Fibroblast of villous mesenchyme (primary cell): ENCODE data around the gene PLEKHG4B. TPM values are rescaled to one million over a fixed set of nuclear protein-coding genes. Genes with fewer than 3 reads are reported as not detected.
"Not testable (repeated sequence)": the region's sequence is repeated elsewhere in the genome, so short reads cannot be mapped to it uniquely, and the experiment has no call there.

Source experiments
- DNase-seq: peaks from one replicate; pipeline ENCODE4 v3.0.0-alpha.2; 2010; ENCODE audit warnings: low read depth
- H3K4me3 ChIP-seq: 2 replicates; pipeline ENCODE4 v1.5.1; 2011; ENCODE audit warnings: low read depth, mild to moderate bottlenecking, low read length
- total RNA-seq: library from RNA; depleted of rRNA; stranded (reverse); fragments of >200 nt; gene quantifications from 2 replicates; pipeline ENCODE4 v1.2.3, GENCODE V29; 2012
- TF ChIP-seq, protein P1 (sequence below): IDR thresholded peaks from 2 replicates; pipeline ENCODE4 v1.5.1; 2012; ENCODE audit warnings: low read depth, mild to moderate bottlenecking, low read length; ENCODE audit not compliant: insufficient read depth

Gene PLEKHG4B
- total RNA-seq, 1 donor, result under 0.01 TPM

DNA sequence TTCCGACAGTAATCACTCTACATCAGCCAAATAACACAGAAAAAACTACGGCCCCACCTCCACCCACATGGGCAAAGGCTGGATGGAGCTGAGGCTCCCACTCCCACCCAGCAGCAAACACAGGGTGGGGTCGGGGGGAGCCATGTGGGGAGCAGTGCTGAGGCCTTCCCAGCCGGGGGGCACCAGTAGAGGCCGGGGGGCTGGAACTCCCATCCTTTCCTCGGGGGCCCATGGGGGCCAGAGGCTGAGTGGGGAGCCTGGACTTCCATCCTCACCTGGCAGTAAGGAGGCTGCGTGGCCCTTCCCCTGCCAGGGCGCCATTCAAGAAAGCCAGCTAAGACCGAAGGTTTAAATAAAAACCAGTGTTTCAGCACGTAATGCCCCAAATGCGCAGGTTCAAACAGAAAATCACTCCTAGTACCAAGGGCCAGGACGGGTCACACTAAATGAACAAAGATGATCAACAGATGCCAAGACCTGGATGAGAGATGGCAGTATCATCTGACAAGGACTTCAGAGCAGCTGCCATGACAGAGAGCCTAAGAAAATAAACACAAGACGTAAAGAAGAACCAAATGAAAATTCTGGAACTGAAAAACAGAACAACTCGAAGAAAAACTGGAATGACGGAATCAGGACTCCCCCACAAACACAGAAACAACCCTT is 116.6 kb downstream of the PLEKHG4B start:
- no peak overlapping the region for H3K4me3 ChIP-seq
- TF ChIP-seq, protein P1, sequence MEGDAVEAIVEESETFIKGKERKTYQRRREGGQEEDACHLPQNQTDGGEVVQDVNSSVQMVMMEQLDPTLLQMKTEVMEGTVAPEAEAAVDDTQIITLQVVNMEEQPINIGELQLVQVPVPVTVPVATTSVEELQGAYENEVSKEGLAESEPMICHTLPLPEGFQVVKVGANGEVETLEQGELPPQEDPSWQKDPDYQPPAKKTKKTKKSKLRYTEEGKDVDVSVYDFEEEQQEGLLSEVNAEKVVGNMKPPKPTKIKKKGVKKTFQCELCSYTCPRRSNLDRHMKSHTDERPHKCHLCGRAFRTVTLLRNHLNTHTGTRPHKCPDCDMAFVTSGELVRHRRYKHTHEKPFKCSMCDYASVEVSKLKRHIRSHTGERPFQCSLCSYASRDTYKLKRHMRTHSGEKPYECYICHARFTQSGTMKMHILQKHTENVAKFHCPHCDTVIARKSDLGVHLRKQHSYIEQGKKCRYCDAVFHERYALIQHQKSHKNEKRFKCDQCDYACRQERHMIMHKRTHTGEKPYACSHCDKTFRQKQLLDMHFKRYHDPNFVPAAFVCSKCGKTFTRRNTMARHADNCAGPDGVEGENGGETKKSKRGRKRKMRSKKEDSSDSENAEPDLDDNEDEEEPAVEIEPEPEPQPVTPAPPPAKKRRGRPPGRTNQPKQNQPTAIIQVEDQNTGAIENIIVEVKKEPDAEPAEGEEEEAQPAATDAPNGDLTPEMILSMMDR, result no peak
- no peak for DNase-seq

DNA sequence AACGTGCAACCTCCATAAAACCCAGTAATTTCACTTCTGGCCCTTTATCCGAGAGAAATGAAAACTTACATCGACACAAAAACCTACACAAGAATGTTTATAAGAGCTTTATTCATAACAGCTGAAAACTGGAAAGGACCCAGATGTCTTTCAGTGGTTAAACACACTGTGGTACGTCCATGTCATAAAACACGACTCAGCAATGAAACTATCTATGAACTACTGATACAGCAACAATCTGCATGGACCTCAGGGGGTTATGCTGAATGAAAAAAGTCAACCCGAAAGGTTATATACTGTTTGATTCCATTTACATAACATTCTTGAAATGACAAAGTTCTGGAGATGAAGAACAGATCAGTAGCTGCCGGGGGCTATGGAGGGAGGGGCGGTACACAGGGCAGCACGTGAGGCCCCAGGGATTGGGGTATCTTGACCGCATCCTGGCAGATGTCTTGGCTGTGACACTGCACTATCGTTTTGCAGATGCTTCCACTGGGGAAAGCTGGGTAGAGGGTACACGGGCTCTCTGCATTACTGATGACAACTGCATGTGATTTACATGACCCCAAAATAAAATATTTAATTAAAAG is 121.9 kb downstream of the PLEKHG4B start:
- TF ChIP-seq, protein P1, result no peak
- no peak for DNase-seq

DNA sequence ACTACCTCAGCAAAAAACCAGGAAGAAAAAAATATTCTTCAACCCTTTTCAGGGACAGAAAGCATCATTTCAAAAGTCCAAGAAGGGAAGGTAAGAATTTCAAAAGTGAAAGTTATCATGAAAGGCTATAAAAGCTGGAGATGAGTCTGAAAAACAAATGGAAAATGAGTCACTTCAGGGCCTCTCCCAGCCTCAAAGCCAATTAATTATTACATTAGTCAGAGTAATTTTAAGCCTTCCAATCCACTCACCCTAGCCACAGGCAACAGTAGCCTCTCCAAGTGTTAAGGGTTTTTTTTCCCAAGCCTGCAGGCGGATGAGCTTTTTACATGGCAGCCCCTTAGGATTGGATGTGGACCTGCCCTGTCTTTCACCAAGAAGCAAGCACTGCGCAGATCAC is 123.3 kb downstream of the PLEKHG4B start:
- H3K4me3 ChIP-seq, result not testable (repeated sequence)
- peak; percentile 38 for DNase-seq

More for the DNA sequence above, 121.9 kb downstream of the PLEKHG4B start:
- no peak overlapping the region for H3K4me3 ChIP-seq

DNA sequence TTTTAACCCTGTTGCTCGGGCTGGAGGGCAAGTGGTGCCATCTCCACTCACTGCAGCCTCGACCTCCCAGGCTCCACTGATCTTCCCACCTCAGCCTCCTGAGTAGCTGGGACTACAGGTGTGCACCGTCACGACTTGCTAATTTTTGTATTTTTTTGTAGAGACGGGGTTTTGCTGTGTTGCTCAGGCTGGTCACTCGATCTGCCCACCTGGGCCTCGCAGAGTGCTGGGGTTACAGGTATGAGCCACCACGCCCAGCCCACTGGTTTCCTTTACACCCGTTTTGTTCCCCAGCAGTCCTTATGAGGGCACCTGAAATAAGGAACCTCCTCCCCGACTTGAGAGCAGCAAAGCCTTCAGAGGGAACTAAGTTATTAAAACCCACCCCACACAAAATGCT is 124.1 kb downstream of the PLEKHG4B start:
- H3K4me3 ChIP-seq, DNase-seq: not testable (repeated sequence)

DNA sequence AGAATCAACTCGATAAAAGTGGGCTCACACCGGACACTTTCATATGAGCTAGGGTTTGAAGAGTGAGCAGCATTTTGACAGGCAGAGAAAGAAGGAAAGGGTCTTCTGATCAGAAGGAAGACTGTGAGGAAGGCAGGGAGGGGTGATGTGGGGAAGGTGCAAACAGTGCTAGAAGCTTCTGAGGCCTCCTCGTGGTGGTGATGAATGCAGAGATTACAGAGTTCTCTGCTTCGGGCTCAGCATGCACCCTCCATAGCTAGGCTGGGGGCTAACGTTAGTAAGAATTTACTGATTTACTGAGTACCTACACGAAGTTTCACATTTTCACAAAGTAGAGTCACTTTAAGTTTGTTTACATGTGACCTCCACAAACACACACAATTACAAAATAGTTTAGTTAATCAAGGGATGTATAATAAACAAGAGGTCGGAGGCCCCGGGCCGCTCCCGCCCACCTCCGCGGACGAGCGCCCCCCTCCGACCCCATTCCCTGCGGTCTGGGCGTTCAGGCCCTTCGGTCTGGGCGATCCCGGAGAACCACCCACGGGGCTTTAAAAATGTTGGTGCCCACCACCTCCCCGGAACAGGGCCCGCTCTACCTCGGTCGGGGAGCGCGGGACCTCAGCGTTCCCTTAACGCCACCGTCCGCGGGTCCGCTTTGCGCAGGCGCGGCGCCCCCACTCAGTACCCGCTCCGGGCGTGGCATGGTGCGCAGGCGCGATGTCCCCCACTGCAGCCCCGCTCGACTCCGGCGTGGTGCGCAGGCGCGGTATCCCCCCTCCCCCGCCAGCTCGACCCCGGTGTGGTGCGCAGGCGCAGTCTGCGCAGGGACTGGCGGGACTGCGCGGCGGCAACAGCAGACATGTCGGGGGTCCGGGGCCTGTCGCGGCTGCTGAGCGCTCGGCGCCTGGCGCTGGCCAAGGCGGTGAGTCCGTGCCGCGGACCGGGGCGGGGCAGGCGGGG is 125.8 kb downstream of the PLEKHG4B start, which contains the start of the genes CCDC127 and SDHA:
CCDC127 (minus strand) TSS at position 660 of the 963 bp plus-strand sequence. CDS start 1,304 bp downstream, outside the sequence.
SDHA (plus strand) TSS at position 827 of the 963 bp plus-strand sequence; CDS start at position 863, 36 bp downstream.
- H3K4me3 ChIP-seq, result peak within 1 kb of the TSS; percentile 92
- TF ChIP-seq, protein P1, result peak; percentile 27
- peak; percentile 91 for DNase-seq

DNA sequence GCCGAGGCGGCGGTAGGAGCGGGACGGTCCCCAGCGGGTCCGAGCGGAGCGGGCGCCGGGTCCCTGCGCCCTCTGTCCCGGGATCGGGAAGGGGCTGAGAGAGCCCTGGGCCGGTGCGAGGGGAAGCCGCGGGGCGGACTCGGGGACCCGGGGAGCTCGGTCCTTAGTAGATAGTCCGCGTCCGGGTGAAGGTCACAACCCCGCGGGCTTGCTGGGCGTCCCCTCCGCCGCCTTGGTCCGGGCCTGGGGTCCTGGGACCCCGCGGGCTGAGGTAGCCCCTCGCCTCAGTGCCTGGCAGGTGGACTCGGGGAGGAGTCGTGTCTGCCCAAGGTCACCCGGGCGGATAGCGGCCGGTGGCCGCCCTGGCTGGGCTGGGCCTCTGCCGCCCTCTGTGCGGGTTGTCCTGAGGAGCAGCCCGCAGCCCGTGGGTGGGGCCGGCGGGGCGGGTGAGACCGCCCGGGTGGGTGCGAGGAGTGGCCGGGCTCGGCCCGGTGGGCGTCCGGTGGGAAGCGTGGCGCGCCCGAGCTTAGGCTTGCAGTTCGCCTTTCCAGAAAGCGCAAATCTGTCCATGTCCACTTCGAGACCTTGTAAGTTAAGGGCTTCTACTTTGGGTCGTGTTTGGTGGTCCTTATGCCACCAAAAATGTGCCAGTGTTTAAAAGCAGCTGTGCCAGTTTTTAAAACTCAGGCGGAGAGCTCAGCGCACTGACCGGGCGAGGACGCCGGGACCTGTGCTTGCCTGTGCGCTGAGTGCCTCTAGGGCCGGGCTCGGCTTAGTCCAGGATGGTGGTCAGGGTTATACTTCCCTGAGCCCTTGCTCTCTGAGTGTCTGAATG is 126.7 kb downstream of the PLEKHG4B start:
- DNase-seq, result peak; percentile 27
- peak overlapping the region; percentile 92 for H3K4me3 ChIP-seq
- TF ChIP-seq, protein P1, result no peak

DNA sequence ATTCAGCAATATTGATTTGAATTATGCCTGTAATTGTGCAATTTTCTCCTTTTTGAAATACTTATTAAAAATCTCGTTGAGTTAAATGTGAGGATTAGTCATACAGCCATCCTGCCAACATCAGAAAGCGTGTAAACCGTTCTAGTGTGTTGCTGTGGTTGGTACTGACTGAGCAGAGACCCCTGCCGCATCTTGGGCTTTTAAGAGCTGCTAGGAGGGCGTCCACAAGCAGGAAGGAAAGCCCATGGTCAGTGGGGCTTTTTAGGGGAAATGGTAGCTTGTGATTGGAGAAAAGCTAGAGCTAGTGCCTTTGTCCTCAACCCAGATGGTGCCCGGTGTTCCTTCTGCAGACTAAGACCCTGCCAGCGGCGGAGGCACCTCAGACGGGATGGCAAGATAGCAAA is 127.5 kb downstream of the PLEKHG4B start:
- DNase-seq, result peak; percentile 54
- peak overlapping the region; percentile 92 for H3K4me3 ChIP-seq
- TF ChIP-seq, protein P1, result no peak
